ENCODE measurements around the gene CLASRP. TPM values are rescaled to one million over a fixed set of nuclear protein-coding genes. Genes with fewer than 3 reads are reported as not detected.

CLASRP gene
- total and polyA plus RNA-seq, 9 of the 15 experiments (the other 6 are each of a cell fraction or from before 2014, with no cell fraction given) = 0.94 to 86.3 (median 44.0) TPM

DNA sequence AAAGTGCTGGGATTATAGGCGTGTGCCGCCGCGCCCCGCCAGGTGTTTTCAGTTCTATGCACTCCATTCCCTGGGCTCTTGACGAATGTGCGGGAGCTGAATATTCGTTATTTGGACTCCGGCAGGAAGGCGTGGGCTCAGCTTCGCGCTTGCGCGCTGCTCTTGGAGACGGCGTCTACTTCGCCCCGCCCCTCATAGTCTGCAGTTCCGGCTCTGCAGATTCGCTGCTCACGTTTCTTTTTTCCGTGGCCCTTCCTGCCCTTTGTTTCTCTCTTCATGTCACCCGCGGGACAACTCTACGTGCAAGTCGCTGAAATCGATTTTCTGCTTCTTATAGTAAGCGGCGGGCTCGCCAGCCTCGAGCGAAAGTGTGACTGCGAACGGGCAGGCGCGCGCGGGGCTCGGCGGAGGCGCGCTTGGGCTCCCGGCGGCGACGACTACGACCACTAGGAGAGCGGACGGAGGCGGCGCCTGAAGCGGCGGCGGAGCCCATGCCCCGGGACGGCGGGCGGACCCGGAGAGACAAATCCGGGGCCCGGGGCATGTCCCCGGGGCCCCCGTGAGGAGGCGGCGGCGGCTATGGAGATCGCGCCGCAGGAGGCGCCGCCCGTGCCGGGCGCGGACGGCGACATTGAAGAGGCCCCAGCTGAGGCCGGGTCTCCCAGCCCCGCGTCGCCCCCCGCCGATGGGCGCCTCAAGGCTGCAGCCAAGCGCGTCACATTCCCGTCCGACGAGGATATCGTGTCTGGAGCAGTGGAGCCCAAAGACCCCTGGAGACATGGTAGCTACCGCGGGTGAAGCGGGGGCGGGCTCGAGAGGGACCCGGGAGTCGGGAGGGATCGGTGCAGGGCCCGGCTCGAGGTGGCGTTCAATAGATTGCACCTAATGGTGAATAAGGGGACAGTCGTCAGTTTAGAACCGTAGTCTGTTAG lies 54.2 kb downstream of the CLASRP start, which contains the start of gene PPP1R37 (continued):
- TF ChIP-seq, protein P1, sequence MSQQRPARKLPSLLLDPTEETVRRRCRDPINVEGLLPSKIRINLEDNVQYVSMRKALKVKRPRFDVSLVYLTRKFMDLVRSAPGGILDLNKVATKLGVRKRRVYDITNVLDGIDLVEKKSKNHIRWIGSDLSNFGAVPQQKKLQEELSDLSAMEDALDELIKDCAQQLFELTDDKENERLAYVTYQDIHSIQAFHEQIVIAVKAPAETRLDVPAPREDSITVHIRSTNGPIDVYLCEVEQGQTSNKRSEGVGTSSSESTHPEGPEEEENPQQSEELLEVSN (IDR thresholded peaks at IDR 0.05; ENCODE audit: borderline replicate concordance in 1 of 2, extremely low read depth in 1 of 2, insufficient read depth in 1 of 2, insufficient read length in 1 of 2, low read depth in 1 of 2, low read length in 1 of 2, poor library complexity in 1 of 2, severe bottlenecking in 1 of 2) = peak; percentile 45 to 77
- TF ChIP-seq, protein P2, sequence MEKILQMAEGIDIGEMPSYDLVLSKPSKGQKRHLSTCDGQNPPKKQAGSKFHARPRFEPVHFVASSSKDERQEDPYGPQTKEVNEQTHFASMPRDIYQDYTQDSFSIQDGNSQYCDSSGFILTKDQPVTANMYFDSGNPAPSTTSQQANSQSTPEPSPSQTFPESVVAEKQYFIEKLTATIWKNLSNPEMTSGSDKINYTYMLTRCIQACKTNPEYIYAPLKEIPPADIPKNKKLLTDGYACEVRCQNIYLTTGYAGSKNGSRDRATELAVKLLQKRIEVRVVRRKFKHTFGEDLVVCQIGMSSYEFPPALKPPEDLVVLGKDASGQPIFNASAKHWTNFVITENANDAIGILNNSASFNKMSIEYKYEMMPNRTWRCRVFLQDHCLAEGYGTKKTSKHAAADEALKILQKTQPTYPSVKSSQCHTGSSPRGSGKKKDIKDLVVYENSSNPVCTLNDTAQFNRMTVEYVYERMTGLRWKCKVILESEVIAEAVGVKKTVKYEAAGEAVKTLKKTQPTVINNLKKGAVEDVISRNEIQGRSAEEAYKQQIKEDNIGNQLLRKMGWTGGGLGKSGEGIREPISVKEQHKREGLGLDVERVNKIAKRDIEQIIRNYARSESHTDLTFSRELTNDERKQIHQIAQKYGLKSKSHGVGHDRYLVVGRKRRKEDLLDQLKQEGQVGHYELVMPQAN (IDR thresholded peaks at IDR 0.05; ENCODE audit: borderline replicate concordance) = peak; percentile 83; the same call in 1 of the 2 replicates
- no peak for TF ChIP-seq NCOA1 (IDR thresholded peaks at IDR 0.05; ENCODE audit: low read depth)
- TF ChIP-seq, protein P3, sequence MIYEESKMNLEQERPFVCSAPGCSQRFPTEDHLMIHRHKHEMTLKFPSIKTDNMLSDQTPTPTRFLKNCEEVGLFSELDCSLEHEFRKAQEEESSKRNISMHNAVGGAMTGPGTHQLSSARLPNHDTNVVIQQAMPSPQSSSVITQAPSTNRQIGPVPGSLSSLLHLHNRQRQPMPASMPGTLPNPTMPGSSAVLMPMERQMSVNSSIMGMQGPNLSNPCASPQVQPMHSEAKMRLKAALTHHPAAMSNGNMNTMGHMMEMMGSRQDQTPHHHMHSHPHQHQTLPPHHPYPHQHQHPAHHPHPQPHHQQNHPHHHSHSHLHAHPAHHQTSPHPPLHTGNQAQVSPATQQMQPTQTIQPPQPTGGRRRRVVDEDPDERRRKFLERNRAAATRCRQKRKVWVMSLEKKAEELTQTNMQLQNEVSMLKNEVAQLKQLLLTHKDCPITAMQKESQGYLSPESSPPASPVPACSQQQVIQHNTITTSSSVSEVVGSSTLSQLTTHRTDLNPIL (CRISPR knock-in tag; IDR thresholded peaks at IDR 0.05) = no peak
- TF ChIP-seq NEUROD1 (IDR thresholded peaks at IDR 0.05; ENCODE audit: borderline replicate concordance, low read depth, low read length, partially characterized antibody) = peak; percentile 62
- no peak; the same call in 1 of the 2 replicates for TF ChIP-seq ZNF143 (CRISPR knock-in tag; IDR thresholded peaks at IDR 0.05)
- TF ChIP-seq, protein P4, sequence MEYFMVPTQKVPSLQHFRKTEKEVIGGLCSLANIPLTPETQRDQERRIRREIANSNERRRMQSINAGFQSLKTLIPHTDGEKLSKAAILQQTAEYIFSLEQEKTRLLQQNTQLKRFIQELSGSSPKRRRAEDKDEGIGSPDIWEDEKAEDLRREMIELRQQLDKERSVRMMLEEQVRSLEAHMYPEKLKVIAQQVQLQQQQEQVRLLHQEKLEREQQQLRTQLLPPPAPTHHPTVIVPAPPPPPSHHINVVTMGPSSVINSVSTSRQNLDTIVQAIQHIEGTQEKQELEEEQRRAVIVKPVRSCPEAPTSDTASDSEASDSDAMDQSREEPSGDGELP (CRISPR knock-in tag; IDR thresholded peaks at IDR 0.05; ENCODE audit: borderline replicate concordance) = peak; percentile 86
- TF ChIP-seq, protein P5, sequence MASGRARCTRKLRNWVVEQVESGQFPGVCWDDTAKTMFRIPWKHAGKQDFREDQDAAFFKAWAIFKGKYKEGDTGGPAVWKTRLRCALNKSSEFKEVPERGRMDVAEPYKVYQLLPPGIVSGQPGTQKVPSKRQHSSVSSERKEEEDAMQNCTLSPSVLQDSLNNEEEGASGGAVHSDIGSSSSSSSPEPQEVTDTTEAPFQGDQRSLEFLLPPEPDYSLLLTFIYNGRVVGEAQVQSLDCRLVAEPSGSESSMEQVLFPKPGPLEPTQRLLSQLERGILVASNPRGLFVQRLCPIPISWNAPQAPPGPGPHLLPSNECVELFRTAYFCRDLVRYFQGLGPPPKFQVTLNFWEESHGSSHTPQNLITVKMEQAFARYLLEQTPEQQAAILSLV (tag; IDR thresholded peaks at IDR 0.05) = no peak
- TF ChIP-seq SAFB (IDR thresholded peaks at IDR 0.05; ENCODE audit: borderline replicate concordance, low read depth, low read length) = no peak
- no peak for TF ChIP-seq SREBF2 (CRISPR knock-in tag; IDR thresholded peaks at IDR 0.05)
- TF ChIP-seq, protein P6, sequence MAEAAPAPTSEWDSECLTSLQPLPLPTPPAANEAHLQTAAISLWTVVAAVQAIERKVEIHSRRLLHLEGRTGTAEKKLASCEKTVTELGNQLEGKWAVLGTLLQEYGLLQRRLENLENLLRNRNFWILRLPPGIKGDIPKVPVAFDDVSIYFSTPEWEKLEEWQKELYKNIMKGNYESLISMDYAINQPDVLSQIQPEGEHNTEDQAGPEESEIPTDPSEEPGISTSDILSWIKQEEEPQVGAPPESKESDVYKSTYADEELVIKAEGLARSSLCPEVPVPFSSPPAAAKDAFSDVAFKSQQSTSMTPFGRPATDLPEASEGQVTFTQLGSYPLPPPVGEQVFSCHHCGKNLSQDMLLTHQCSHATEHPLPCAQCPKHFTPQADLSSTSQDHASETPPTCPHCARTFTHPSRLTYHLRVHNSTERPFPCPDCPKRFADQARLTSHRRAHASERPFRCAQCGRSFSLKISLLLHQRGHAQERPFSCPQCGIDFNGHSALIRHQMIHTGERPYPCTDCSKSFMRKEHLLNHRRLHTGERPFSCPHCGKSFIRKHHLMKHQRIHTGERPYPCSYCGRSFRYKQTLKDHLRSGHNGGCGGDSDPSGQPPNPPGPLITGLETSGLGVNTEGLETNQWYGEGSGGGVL (CRISPR knock-in tag; IDR thresholded peaks at IDR 0.05) = no peak
- TF ChIP-seq, protein P7, sequence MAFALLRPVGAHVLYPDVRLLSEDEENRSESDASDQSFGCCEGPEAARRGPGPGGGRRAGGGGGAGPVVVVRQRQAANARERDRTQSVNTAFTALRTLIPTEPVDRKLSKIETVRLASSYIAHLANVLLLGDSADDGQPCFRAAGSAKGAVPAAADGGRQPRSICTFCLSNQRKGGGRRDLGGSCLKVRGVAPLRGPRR (CRISPR knock-in tag; IDR thresholded peaks at IDR 0.05) = no peak
- 0 out of 2 replicates have a peak, but pooled peaks have one; percentile 60 for TF ChIP-seq ZNF197 (CRISPR knock-in tag; IDR thresholded peaks at IDR 0.05; ENCODE audit: low read depth)
- TF ChIP-seq ZNF41 (CRISPR knock-in tag; conservative IDR thresholded peaks at IDR 0.05) = no peak
- no peak for TF ChIP-seq CEBPG (CRISPR knock-in tag; IDR thresholded peaks at IDR 0.05)
- no peak for TF ChIP-seq CEBPG (tag; conservative IDR thresholded peaks at IDR 0.05 in 1 of 2, IDR thresholded peaks at IDR 0.05 in 1 of 2)
